ENCODE measurements around the gene PHF2.
A peak's percentile ranks its signal among the peaks of the same experiment; 100 is the strongest.

PHF2 gene

DNA sequence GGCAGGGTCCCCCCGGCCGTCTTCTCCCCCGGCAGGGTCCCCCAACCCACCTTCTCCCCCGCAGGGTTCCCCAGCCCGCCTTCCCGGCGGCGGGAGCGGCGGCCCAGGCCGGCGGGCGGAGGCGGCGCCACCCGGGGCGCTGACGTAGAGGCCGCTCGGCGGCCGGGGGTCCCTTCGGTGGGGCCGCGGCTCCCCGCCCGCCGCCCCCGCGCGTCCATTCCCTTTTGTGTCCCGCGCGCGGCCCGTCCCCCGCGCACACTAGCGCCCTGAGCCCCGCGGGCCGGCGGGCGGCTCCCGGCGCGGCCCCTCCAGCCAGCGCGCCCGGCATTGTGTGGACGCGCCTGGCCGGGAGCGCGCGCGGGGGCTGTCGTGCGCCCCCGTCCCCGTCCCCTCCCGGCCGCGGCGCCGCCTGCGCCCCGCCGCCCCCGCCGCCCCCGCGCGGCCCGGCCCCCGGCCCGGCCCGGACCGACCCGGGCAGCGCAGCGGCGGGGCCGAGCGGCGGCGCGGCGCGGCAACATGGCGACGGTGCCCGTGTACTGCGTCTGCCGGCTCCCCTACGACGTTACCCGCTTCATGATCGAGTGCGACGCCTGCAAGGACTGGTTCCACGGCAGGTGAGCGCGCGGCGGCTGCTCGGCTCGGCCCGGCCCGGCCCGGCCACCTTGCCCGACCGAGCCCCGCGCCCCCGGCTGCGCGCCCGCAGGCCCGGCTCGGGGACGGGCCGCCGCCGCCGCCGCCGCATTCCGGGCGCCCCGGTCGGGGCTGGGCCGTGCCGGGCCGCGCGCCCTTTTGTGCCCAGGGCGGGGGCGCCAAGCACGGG, at the start of gene PHF2:
TSS of gene PHF2 (plus strand) at position 327 of the 820 bp plus-strand sequence. CDS start at position 517, 190 bp downstream.
- no peak for DNase-seq (ENCODE audit: low read depth)
- H3K4me3 ChIP-seq (ENCODE audit: low read length): peak within 1 kb of the TSS; percentile 76
- TF ChIP-seq, protein P1, sequence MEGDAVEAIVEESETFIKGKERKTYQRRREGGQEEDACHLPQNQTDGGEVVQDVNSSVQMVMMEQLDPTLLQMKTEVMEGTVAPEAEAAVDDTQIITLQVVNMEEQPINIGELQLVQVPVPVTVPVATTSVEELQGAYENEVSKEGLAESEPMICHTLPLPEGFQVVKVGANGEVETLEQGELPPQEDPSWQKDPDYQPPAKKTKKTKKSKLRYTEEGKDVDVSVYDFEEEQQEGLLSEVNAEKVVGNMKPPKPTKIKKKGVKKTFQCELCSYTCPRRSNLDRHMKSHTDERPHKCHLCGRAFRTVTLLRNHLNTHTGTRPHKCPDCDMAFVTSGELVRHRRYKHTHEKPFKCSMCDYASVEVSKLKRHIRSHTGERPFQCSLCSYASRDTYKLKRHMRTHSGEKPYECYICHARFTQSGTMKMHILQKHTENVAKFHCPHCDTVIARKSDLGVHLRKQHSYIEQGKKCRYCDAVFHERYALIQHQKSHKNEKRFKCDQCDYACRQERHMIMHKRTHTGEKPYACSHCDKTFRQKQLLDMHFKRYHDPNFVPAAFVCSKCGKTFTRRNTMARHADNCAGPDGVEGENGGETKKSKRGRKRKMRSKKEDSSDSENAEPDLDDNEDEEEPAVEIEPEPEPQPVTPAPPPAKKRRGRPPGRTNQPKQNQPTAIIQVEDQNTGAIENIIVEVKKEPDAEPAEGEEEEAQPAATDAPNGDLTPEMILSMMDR (conservative IDR thresholded peaks at IDR 0.05; ENCODE audit: low read length): no peak

DNA sequence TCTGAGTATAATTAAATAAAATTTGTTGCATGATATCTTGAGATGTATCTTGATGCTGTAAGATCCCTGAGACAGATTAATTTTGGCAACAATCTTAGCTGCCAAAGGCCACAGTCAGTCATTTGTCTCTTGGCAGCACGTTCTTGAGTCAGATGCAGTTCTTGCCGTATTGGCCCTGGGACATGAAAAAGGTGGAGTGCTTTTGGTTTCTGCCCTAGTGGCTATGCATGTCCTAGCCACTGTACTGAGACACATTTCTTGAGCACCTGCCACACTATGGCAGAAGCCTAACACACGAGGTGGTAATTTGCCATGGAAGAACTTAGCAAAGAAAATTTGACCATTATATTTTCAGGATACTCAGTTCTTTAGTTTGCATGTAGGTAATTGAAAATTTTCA, 45.0 kb upstream of the PHF2 start:
- DNase-seq (ENCODE audit: low read depth): no peak
- TF ChIP-seq, protein P1 (conservative IDR thresholded peaks at IDR 0.05; ENCODE audit: low read length): no peak
- H3K4me3 ChIP-seq (ENCODE audit: low read length): no peak overlapping the region

DNA sequence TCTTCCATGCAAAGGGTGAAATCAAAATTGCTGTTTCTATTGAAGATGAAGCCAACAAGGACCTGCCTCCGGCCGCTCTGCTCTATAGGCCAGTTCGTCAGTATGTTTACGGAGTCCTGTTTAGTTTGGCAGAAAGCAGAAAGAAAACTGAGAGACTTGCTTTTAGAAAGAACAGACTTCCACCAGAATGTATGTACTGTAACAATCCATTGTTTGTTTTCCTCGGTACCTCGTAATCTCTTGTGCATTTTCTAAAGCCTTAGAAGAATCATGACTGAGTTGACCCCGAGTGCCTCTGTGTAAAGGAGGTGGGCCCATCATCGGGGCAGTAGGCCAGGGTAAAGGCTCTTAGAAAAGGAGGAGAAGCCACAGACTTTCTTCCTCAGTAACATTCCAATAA, 44.2 kb upstream of the PHF2 start:
- H3K4me3 ChIP-seq (ENCODE audit: low read length): no peak overlapping the region
- TF ChIP-seq, protein P1 (conservative IDR thresholded peaks at IDR 0.05; ENCODE audit: low read length): no peak
- no peak for DNase-seq (ENCODE audit: low read depth)

DNA sequence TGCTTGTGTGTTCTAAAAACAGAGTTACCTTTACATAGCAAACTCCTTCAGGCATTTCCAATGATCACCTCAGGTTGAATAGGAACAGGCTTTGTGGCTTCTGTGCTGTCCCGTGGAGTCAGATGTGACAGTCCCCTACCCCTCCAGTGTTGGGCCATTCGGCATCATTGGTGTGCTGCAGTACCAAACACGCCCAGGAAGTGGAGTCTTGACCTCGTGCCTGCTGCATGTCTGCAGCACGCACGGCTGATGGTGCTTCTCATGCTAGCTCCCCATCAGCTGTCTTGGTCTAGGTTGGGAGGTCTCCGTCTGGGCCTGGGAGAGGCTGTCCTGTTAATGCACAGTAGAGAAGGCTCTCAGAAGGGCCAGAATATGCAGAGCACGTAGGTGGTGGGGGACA, 42.5 kb upstream of the PHF2 start:
- DNase-seq (ENCODE audit: low read depth): no peak
- H3K4me3 ChIP-seq (ENCODE audit: low read length): no peak overlapping the region
- TF ChIP-seq, protein P1 (conservative IDR thresholded peaks at IDR 0.05; ENCODE audit: low read length): no peak

DNA sequence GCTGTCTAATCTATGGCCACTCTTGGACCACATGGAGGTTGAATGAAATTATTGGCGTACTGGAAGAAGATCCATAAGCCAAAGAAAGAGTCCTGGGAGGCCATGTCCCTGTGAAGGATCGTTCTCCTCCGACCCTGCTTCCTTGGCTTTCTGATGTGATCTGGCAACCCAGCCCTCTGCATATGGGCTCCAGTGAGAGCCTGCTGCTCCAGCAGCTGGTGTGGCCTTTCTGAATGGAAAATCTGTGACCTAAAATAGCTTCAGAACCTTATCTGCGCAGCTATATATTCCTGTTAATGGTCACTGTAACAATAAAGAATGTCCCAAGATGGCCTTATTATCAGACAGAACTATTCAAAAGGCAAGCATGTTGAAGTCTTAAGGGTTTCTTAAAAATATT, 40.2 kb upstream of the PHF2 start:
- TF ChIP-seq, protein P1 (conservative IDR thresholded peaks at IDR 0.05; ENCODE audit: low read length): no peak
- H3K4me3 ChIP-seq (ENCODE audit: low read length): no peak overlapping the region
- DNase-seq (ENCODE audit: low read depth): no peak

DNA sequence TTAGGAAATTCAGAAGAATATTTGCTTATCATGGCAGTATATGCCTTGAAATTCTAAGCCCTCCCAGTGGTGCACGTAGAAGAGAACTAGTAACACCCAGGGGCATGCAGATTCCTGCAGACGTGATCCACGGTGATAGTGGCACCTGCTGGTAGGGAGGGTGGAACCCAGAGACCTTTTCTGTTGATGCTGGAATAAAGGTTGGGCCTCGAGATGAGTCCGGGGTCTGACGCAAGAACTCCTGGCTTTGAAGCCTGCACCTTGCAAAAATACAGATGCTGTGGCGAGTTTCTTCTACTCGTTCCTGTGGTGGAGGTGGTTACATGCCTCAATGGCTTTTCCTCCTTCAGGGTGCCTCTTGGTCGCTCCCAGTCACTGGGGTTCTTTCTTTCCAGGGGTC, 39.5 kb upstream of the PHF2 start:
- DNase-seq (ENCODE audit: low read depth): no peak
- TF ChIP-seq, protein P1 (conservative IDR thresholded peaks at IDR 0.05; ENCODE audit: low read length): no peak
- H3K4me3 ChIP-seq (ENCODE audit: low read length): no peak overlapping the region

DNA sequence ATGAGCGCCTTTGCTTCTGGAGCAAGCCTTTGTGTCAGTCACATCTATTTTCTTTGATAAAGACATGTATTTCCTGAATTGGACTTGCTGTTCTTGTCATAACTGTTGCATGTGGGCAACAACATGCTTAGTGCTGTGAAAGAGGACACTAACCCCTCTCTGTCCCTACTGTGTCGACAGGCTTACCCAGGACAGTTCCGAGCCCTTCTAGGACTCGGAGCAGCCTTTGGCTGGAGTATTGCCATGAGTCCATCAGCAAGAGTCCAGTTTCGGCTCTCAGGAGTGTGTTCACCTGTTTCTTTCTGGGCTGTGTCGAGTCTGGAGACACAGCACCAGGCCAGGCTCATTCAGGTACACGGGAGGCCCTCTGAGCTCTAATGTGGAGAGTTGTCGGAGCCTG, 36.1 kb upstream of the PHF2 start:
- H3K4me3 ChIP-seq (ENCODE audit: low read length): no peak overlapping the region
- TF ChIP-seq, protein P1 (conservative IDR thresholded peaks at IDR 0.05; ENCODE audit: low read length): no peak
- no peak for DNase-seq (ENCODE audit: low read depth)
